Measurements from ENCODE around the gene GP2.

The GP2 gene

GRCh38 chr16:20300312-20301097, 26.8 kb downstream of the GP2 start:
- DNase-seq (ENCODE audit: insufficient read length) = peak; percentile 40
- peak; percentile 40 for FAIRE-seq
- TF ChIP-seq TAF1 (IDR thresholded peaks at IDR 0.05; ENCODE audit: borderline replicate concordance, low read depth, low read length) (no peak), POLR2AphosphoS5 (IDR thresholded peaks at IDR 0.05; ENCODE audit: low read depth, low read length) (no peak), POLR2A (IDR thresholded peaks at IDR 0.05; ENCODE audit: low read depth, low read length) (no peak)

- no peak for TF ChIP-seq POLR2AphosphoS5 (IDR thresholded peaks at IDR 0.05; ENCODE audit: low read depth, low read length)
- no peak for TF ChIP-seq TAF1 (IDR thresholded peaks at IDR 0.05; ENCODE audit: borderline replicate concordance, low read depth, low read length)
- no peak for TF ChIP-seq POLR2A (IDR thresholded peaks at IDR 0.05; ENCODE audit: low read depth, low read length)
- no peak for FAIRE-seq
These were observed 28.9 kb downstream of the GP2 start for GRCh38 chr16:20298452-20298851.

GRCh38 chr16:20291208-20292206, 35.8 kb downstream of the GP2 start:
- TF ChIP-seq POLR2AphosphoS5 (IDR thresholded peaks at IDR 0.05; ENCODE audit: low read depth, low read length) (no peak), TAF1 (IDR thresholded peaks at IDR 0.05; ENCODE audit: borderline replicate concordance, low read depth, low read length) (no peak), POLR2A (IDR thresholded peaks at IDR 0.05; ENCODE audit: low read depth, low read length) (no peak)
- no peak for DNase-seq (ENCODE audit: insufficient read length)
- no peak for FAIRE-seq

More at GRCh38 chr16:20298452-20298851, 28.9 kb downstream of the GP2 start:
- no peak for DNase-seq (ENCODE audit: insufficient read length)

- TF ChIP-seq POLR2A (IDR thresholded peaks at IDR 0.05; ENCODE audit: low read depth, low read length) = no peak
- no peak for DNase-seq (ENCODE audit: insufficient read length)
- no peak for FAIRE-seq
These were observed 37.7 kb downstream of the GP2 start for GRCh38 chr16:20289571-20289970.

GRCh38 chr16:20285993-20286499, 41.3 kb downstream of the GP2 start:
- DNase-seq (ENCODE audit: insufficient read length) (no peak), FAIRE-seq (no peak)
- TF ChIP-seq POLR2A (IDR thresholded peaks at IDR 0.05; ENCODE audit: low read depth, low read length) (no peak), POLR2AphosphoS5 (IDR thresholded peaks at IDR 0.05; ENCODE audit: low read depth, low read length) (no peak), TAF1 (IDR thresholded peaks at IDR 0.05; ENCODE audit: borderline replicate concordance, low read depth, low read length) (no peak)

- TF ChIP-seq TAF1 (IDR thresholded peaks at IDR 0.05; ENCODE audit: borderline replicate concordance, low read depth, low read length) (no peak), POLR2AphosphoS5 (IDR thresholded peaks at IDR 0.05; ENCODE audit: low read depth, low read length) (no peak), POLR2A (IDR thresholded peaks at IDR 0.05; ENCODE audit: low read depth, low read length) (no peak)
- no peak for DNase-seq (ENCODE audit: insufficient read length)
These were observed 47.1 kb downstream of the GP2 start for GRCh38 chr16:20280259-20280658.

GRCh38 chr16:20271893-20272292, 55.4 kb downstream of the GP2 start:
- TF ChIP-seq TAF1 (IDR thresholded peaks at IDR 0.05; ENCODE audit: borderline replicate concordance, low read depth, low read length) (no peak), POLR2AphosphoS5 (IDR thresholded peaks at IDR 0.05; ENCODE audit: low read depth, low read length) (no peak), POLR2A (IDR thresholded peaks at IDR 0.05; ENCODE audit: low read depth, low read length) (no peak)
- no peak for FAIRE-seq
- no peak for DNase-seq (ENCODE audit: insufficient read length)

More at GRCh38 chr16:20280259-20280658, 47.1 kb downstream of the GP2 start:
- no peak for FAIRE-seq

- DNase-seq (ENCODE audit: insufficient read length) (no peak), FAIRE-seq (no peak)
- TF ChIP-seq POLR2A (IDR thresholded peaks at IDR 0.05; ENCODE audit: low read depth, low read length) (no peak), POLR2AphosphoS5 (IDR thresholded peaks at IDR 0.05; ENCODE audit: low read depth, low read length) (no peak), TAF1 (IDR thresholded peaks at IDR 0.05; ENCODE audit: borderline replicate concordance, low read depth, low read length) (no peak)
These were observed 58.9 kb downstream of the GP2 start for GRCh38 chr16:20268409-20268808.

- TF ChIP-seq POLR2A (IDR thresholded peaks at IDR 0.05; ENCODE audit: low read depth, low read length) (no peak), POLR2AphosphoS5 (IDR thresholded peaks at IDR 0.05; ENCODE audit: low read depth, low read length) (no peak)
- DNase-seq (ENCODE audit: insufficient read length) (no peak), FAIRE-seq (no peak)
These were observed 62.3 kb downstream of the GP2 start for GRCh38 chr16:20265019-20265418.

GRCh38 chr16:20263138-20263855, 64.0 kb downstream of the GP2 start:
- no peak for FAIRE-seq

GRCh38 chr16:20262248-20262647, 65.1 kb downstream of the GP2 start:
- FAIRE-seq = no peak
- TF ChIP-seq POLR2AphosphoS5 (IDR thresholded peaks at IDR 0.05; ENCODE audit: low read depth, low read length) (no peak), POLR2A (IDR thresholded peaks at IDR 0.05; ENCODE audit: low read depth, low read length) (no peak), TAF1 (IDR thresholded peaks at IDR 0.05; ENCODE audit: borderline replicate concordance, low read depth, low read length) (no peak)
- DNase-seq (ENCODE audit: insufficient read length) = no peak

More at GRCh38 chr16:20263138-20263855, 64.0 kb downstream of the GP2 start:
- TF ChIP-seq POLR2A (IDR thresholded peaks at IDR 0.05; ENCODE audit: low read depth, low read length) (no peak), TAF1 (IDR thresholded peaks at IDR 0.05; ENCODE audit: borderline replicate concordance, low read depth, low read length) (no peak), POLR2AphosphoS5 (IDR thresholded peaks at IDR 0.05; ENCODE audit: low read depth, low read length) (no peak)
- no peak for DNase-seq (ENCODE audit: insufficient read length)

Measured in GM12892 (cell line).